Cardiac fibroblast (primary cell): ENCODE data around the gene MRC1.
A peak's percentile ranks its signal among the peaks of the same experiment; 100 is the strongest.
"Not testable (repeated sequence)": the region's sequence is repeated elsewhere in the genome, so short reads cannot be mapped to it uniquely, and the experiment has no call there.

Experiments used
- DNase-seq, 2 donors: peaks; one replicate each; pipeline versions ENCODE4 v3.0.0 to v3.0.0-alpha.2; 2010; ENCODE audit warnings: low read depth in 2 of 2
- H3K4me3 ChIP-seq, 2 donors: replicated peaks in 1 of 2; 1 replicate in 1 of 2; 2 replicates in 1 of 2; pipeline ENCODE4 v1.5.1; 2011; ENCODE audit warnings: low read depth in 2 of 2, low read length in 2 of 2, mild to moderate bottlenecking in 2 of 2, moderate library complexity in 1 of 2
- TF ChIP-seq, protein P1 (sequence below): IDR thresholded peaks from one replicate; pipeline ENCODE4 v1.5.1; 2011; ENCODE audit warnings: low read depth, mild to moderate bottlenecking, low read length, inconsistent platforms

MRC1 gene

DNA sequence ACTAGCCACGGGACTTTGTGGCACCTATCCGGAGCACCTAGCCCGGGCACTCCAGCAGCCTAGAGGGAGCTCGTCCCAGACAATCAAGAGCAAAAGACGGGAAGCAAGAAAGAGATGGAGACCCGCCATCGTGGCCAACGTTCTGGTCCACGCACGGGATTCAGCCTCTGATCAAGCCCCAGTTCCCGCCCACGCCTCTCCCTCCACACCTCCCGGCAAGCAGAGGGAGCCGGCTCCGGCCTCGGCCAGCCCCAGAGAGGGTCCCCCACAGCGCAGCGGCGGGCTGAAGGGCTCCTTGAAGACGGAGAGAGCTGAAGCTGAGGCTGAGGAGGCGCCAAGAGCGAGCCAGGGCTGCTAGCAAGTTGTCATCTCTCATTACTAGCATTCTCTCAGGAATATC is 141.6 kb downstream of the MRC1 start:
- TF ChIP-seq, protein P1, sequence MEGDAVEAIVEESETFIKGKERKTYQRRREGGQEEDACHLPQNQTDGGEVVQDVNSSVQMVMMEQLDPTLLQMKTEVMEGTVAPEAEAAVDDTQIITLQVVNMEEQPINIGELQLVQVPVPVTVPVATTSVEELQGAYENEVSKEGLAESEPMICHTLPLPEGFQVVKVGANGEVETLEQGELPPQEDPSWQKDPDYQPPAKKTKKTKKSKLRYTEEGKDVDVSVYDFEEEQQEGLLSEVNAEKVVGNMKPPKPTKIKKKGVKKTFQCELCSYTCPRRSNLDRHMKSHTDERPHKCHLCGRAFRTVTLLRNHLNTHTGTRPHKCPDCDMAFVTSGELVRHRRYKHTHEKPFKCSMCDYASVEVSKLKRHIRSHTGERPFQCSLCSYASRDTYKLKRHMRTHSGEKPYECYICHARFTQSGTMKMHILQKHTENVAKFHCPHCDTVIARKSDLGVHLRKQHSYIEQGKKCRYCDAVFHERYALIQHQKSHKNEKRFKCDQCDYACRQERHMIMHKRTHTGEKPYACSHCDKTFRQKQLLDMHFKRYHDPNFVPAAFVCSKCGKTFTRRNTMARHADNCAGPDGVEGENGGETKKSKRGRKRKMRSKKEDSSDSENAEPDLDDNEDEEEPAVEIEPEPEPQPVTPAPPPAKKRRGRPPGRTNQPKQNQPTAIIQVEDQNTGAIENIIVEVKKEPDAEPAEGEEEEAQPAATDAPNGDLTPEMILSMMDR = no peak
- DNase-seq = no peak
- no peak overlapping the region for H3K4me3 ChIP-seq

DNA sequence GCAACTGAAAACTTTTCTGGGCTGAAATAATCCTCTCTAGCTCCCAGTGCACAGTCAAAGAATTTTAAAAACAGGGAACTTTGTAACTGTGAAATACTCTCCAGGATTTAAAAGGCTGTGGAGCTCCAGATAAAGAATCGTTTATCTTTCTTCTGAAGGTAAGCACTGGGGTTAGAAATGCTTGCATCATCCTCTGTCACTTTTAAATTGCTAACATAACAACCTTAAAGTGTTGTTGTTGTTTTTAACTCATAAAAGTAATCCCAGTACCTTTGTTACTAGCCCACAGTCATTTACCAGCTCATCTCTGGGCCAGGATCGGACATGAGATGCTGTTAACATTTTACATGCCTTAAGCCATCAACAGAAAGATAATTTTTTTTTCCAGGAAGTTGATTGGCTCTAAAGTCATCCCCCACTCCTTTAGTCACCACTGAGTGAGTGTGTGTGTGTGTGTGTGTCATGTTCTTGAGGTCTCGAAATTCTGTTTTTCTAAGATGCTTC is 142.8 kb downstream of the MRC1 start, which contains the start of gene SLC39A12:
SLC39A12 (plus strand) TSS at position 51 of the 504 bp plus-strand sequence. CDS start 1,359 bp downstream, outside the sequence.
- TF ChIP-seq, protein P1 = no peak
- DNase-seq = peak; percentile 52 to 74
- H3K4me3 ChIP-seq = no peak within 1 kb of the TSS

DNA sequence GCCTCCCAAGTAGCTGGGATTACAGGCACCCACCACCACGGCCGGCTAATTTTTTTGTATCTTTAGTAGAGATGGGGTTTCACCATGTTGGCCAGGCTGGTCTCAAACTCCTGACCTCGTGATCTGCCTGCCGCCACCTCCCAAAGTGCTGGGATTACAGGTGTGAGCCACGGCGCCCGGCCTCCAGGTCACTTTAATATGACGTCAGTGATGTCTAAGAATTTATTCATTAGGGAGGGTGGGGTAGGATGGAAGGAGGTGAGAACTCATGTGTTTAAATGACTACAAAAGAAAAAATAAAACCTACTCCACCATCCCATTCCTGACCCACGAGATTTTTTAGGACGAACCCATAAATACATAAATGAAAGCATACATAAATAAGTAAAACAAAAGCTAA is 145.2 kb downstream of the MRC1 start:
- not testable (repeated sequence) for DNase-seq, H3K4me3 ChIP-seq

DNA sequence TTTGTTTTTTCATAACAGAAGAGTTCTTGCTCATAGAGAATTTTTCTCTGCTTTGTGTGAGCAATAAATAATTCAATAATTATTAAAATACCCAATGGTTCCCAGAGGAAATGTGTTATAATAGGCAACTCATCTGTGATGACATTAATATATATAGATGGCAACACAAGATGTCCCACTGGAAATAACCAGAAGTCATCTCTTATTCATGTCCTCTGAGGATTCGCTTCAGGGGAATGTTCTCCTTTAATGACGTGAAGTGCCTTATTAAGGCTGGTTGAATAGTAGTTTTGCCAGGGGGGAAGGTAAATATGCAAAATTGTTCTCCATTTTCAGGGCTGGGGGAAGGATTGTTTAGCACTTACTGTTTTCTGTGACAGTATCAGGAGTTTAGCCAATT is 145.7 kb downstream of the MRC1 start:
- peak in 1 of 2 donors; percentile 72 for DNase-seq

DNA sequence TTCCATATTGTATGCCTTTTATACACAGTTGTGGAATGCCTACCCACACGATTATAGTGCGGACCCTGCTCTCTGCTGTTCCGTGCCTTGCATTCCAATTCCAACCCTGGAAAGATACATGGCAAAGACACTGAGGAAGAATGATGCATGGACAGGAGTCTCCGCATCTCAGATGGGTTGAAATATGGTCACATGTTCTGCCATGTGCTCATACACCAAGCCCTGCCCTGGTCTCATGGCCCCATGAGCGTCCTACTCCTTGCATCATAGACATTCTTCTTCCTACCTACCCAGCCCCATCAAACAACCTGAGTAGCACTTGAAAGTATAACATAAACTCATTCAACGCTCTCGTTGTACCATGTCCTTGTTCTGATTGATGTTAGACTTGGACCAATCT is 148.9 kb downstream of the MRC1 start:
- TF ChIP-seq, protein P1 = no peak
- H3K4me3 ChIP-seq = no peak overlapping the region
- DNase-seq = no peak

More for the DNA sequence above, 145.7 kb downstream of the MRC1 start:
- TF ChIP-seq, protein P1 = no peak
- H3K4me3 ChIP-seq = no peak overlapping the region

DNA sequence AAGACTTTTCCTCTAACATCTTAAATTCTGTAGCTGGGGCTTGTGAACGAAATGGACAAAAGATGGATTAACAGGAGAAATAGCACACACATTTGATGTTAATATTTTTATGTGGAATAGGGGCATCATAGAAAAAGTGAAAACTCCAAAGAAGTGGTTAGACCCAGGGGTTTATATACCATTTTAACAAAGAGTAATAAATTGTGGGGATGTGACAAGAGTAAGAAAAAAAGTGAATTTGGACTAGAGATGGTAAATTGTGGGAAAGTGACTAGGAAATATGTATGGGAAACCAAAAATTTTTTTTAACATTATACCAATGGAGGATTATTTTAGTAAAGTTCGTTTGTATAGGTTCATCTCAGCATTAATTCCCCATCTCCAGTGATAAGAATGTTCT is 150.7 kb downstream of the MRC1 start:
- DNase-seq = no peak
- no peak overlapping the region for H3K4me3 ChIP-seq
- TF ChIP-seq, protein P1 = no peak
